HG03135 (cell line): ENCODE measurements around the gene SETBP1.

Source experiments
- ATAC-seq: cut with Tn5 transposase; IDR thresholded peaks from one replicate; pipeline ENCODE4 v1.9.1; 2021; ENCODE audit warnings: mild to moderate bottlenecking, moderate library complexity; ENCODE audit not compliant: unreplicated experiment

Gene SETBP1

GRCh38 chr18:45054636-45055035 lies 373.9 kb downstream of the SETBP1 start:
- ATAC-seq: no peak

- ATAC-seq: no peak
Measured at GRCh38 chr18:45055811-45056210, 375.1 kb downstream of the SETBP1 start.

GRCh38 chr18:45056926-45057325 lies 376.2 kb downstream of the SETBP1 start:
- no peak for ATAC-seq

- ATAC-seq: no peak
Measured at GRCh38 chr18:45057955-45058600, 377.4 kb downstream of the SETBP1 start.

GRCh38 chr18:45059695-45060094 lies 379.0 kb downstream of the SETBP1 start:
- no peak for ATAC-seq

- ATAC-seq: no peak
Measured at GRCh38 chr18:45060102-45060501, 379.4 kb downstream of the SETBP1 start.

- no peak for ATAC-seq
Measured at GRCh38 chr18:45061359-45061758, 380.7 kb downstream of the SETBP1 start.

GRCh38 chr18:45063246-45064038 lies 382.8 kb downstream of the SETBP1 start:
- no peak for ATAC-seq

GRCh38 chr18:45066210-45066609 lies 385.5 kb downstream of the SETBP1 start:
- no peak for ATAC-seq

- no peak for ATAC-seq
Measured at GRCh38 chr18:45066886-45067285, 386.2 kb downstream of the SETBP1 start.

GRCh38 chr18:45068400-45069094 lies 387.9 kb downstream of the SETBP1 start:
- ATAC-seq: no peak

GRCh38 chr18:45069546-45069945 lies 388.9 kb downstream of the SETBP1 start:
- ATAC-seq: no peak

GRCh38 chr18:45071956-45072355 lies 391.3 kb downstream of the SETBP1 start:
- ATAC-seq: no peak

GRCh38 chr18:45073556-45073955 lies 392.9 kb downstream of the SETBP1 start:
- ATAC-seq: no peak

GRCh38 chr18:45081566-45082181 lies 401.0 kb downstream of the SETBP1 start:
- ATAC-seq: no peak

- no peak for ATAC-seq
Measured at GRCh38 chr18:45083226-45083855, 402.7 kb downstream of the SETBP1 start.

- ATAC-seq: no peak
Measured at GRCh38 chr18:45084206-45084605, 403.5 kb downstream of the SETBP1 start.

GRCh38 chr18:45085916-45086624 lies 405.4 kb downstream of the SETBP1 start:
- ATAC-seq: no peak

- ATAC-seq: no peak
Measured at GRCh38 chr18:45086777-45087176, 406.1 kb downstream of the SETBP1 start.

GRCh38 chr18:45090526-45091140 lies 409.9 kb downstream of the SETBP1 start:
- no peak for ATAC-seq
